Cardiac muscle cell (in vitro differentiated cells and primary cell): Measurements from ENCODE around the gene ZNF425. TPM values are rescaled to one million over a fixed set of nuclear protein-coding genes. Genes with fewer than 3 reads are reported as not detected.

Experiments
- DNase-seq, 2 donors: peaks; one replicate each; pipeline versions ENCODE4 v3.0.0 to v3.0.0-alpha.2; 2010 to 2017; ENCODE audit warnings: low read depth in 1 of 2, low spot score in 1 of 2
- H3K27ac ChIP-seq: fragments of 200-600 bp; sonication (generic); 2 replicates; pipeline ENCODE4 v1.5.1; 2016
- H3K27me3 ChIP-seq: fragments of 200-600 bp; sonication (generic); 2 replicates; pipeline ENCODE4 v1.6.0; 2016; ENCODE audit warnings: control low read depth
- H3K36me3 ChIP-seq: fragments of 200-600 bp; sonication (generic); 2 replicates; pipeline ENCODE4 v1.5.1; 2016; ENCODE audit warnings: control low read depth
- H3K4me1 ChIP-seq: fragments of 200-600 bp; sonication (generic); 2 replicates; pipeline ENCODE4 v1.8.1; 2017; ENCODE audit warnings: low read depth, mild to moderate bottlenecking, mixed run types
- H3K4me3 ChIP-seq: fragments of 200-600 bp; sonication (generic); 2 replicates; pipeline ENCODE4 v1.5.1; 2016; ENCODE audit warnings: mild to moderate bottlenecking
- H3K9me3 ChIP-seq: fragments of 200-600 bp; sonication (generic); 2 replicates; pipeline ENCODE4 v1.5.1; 2017; ENCODE audit warnings: low read depth, mild to moderate bottlenecking, control low read depth
- polyA plus RNA-seq: library from polyadenylated mRNA; unstranded; fragments of >200 nt; fragmentation: Nextera tagmentation; extraction: Ambion mirVana; gene quantifications from 2 replicates; pipeline ENCODE4 v1.2.1, GENCODE V29; 2016
- total RNA-seq: library from RNA; depleted of rRNA; stranded (reverse); fragments of >200 nt; gene quantifications from 2 replicates; pipeline ENCODE4 v1.2.3, GENCODE V29; 2016
- TF ChIP-seq, protein P1 (sequence below): IDR thresholded peaks from 2 replicates; pipeline ENCODE4 v1.5.1; 2012; ENCODE audit warnings: low read depth, mild to moderate bottlenecking, low read length

The ZNF425 gene
- total and polyA plus RNA-seq, 2 experiments from 2014 or later: 6.8 to 11.3 TPM

DNA sequence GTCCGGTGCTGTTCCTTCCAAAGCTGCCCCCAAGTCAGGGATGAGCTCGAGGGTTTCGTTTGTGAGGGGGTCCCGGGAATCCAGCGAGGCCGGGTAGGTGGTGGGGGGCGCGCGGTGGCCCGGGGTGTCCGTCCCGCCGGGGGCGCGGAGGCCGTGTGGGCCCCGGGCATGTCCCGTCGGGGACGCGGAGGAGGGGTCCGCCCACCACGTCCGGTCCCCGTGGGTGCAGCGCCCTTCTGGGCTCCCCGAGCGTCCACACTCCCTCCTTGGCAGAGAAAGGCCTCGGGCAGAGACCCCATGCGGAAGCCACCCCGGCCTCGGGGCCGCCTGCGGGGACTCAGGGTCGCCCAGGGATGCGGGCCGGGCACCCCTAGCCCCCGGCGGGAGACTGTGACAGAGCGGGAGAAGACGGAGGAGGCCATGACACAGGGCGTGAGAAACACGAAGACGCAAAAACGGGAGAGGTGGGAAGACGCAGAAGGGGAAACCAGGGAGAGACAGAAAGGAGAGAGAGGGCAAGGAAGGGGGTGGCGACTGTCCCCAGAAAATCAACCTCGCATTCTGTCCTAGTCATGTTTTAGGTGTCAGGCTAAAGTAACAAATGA, 640 bp upstream of the ZNF425 start:
- TF ChIP-seq, protein P1, sequence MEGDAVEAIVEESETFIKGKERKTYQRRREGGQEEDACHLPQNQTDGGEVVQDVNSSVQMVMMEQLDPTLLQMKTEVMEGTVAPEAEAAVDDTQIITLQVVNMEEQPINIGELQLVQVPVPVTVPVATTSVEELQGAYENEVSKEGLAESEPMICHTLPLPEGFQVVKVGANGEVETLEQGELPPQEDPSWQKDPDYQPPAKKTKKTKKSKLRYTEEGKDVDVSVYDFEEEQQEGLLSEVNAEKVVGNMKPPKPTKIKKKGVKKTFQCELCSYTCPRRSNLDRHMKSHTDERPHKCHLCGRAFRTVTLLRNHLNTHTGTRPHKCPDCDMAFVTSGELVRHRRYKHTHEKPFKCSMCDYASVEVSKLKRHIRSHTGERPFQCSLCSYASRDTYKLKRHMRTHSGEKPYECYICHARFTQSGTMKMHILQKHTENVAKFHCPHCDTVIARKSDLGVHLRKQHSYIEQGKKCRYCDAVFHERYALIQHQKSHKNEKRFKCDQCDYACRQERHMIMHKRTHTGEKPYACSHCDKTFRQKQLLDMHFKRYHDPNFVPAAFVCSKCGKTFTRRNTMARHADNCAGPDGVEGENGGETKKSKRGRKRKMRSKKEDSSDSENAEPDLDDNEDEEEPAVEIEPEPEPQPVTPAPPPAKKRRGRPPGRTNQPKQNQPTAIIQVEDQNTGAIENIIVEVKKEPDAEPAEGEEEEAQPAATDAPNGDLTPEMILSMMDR: no peak
- peak in 1 of 2 donors; percentile 35 for DNase-seq
- Histone ChIP-seq H3K4me1 (peaks cover 7% of the 10 kb centered on the region), H3K27ac (peak overlapping the region; percentile 96), H3K36me3 (peaks cover 2% of the 10 kb centered on the region), H3K4me3 (peak overlapping the region; percentile 97), H3K27me3 (no peaks in the 10 kb centered on the region), H3K9me3 (no peaks in the 10 kb centered on the region)

DNA sequence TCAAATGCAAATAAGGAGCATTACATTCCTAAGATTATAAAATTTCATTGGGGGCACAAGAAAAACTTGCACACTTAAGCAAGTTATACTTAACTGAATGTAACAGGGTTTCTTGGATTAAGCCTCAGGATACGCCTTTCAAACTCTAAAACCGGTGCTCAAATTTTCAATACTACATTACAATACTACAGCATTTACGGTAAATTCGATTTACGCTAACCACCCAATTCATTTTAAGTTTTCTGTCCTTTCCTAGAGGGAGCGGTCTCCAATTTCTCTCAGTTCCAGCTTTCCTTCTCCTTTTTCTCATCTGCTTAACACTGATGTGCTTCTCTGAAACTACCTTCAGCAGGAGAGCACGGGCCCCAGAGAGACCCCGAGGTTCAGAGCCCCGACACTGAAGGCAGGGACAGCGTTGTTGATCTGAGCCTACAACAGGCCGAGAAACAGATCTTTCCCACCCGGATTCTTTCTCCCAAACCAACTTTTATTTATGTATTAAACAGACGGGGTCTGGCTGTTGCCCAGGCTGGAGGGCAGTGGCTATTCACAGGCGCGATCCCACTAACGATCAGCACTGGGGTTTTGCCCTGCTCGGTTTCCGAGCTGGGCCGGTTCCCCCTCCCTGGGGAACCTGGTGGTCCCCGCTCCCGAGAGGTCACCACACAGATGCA, 798 bp downstream of the ZNF425 start:
- Histone ChIP-seq H3K9me3 (no peaks in the 10 kb centered on the region), H3K4me3 (peak overlapping the region; percentile 97), H3K27me3 (no peaks in the 10 kb centered on the region), H3K27ac (peak overlapping the region; percentile 96), H3K36me3 (no peaks in the 10 kb centered on the region), H3K4me1 (peaks cover 7% of the 10 kb centered on the region)
- TF ChIP-seq, protein P1: no peak
- no peak for DNase-seq

DNA sequence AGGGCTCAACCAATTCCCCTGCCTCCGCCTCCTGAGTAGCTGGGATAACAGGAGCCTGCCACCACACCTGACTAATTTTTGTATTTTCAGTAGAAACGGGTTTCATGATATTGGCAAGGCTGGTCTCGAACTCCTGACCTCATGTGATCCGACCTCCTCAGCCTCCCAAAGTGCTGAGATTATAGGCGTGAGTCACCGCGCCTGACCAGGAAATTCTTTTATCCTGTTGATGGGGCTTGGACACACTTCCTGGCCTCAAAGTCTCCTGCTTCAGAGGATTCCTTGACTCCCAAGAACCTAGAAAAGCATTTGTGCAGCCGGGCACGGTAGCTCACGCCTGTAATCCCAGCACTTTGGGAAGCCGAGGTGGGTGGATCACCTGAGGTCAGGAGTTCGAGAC, 16.2 kb downstream of the ZNF425 start:
- H3K36me3 ChIP-seq: peaks cover 4% of the 10 kb centered on the region
- DNase-seq: peak in 1 of 2 donors; percentile 6
- H3K27ac ChIP-seq: no peak overlapping the region
- no peaks in the 10 kb centered on the region for H3K27me3 ChIP-seq
- TF ChIP-seq, protein P1: no peak
- H3K9me3 ChIP-seq: no peaks in the 10 kb centered on the region
- H3K4me1 ChIP-seq: no peaks in the 10 kb centered on the region
- no peak overlapping the region for H3K4me3 ChIP-seq

DNA sequence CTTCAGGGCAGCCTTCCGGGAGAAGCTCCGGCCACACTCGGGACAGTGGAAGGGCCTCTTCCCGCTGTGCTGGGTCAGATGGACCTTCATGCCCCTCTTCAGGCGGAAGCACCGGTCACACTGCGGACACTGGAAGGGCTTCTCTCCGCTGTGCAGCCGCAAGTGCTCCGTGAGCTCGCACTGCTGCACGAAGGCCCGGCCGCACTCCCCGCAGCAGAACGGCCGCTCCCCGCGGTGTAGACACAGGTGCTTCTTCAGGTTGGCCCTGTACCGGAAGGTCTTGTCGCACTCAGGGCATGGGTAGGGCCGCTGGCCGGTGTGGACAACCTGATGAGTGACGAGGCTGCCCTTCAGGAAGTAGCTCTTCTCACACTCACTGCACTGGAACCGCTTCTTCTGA, 21.4 kb downstream of the ZNF425 start:
- Histone ChIP-seq H3K36me3 (peaks cover 4% of the 10 kb centered on the region), H3K9me3 (no peaks in the 10 kb centered on the region), H3K4me3 (no peak overlapping the region), H3K4me1 (no peaks in the 10 kb centered on the region), H3K27me3 (no peaks in the 10 kb centered on the region), H3K27ac (no peak overlapping the region)
- TF ChIP-seq, protein P1: no peak
- no peak for DNase-seq

DNA sequence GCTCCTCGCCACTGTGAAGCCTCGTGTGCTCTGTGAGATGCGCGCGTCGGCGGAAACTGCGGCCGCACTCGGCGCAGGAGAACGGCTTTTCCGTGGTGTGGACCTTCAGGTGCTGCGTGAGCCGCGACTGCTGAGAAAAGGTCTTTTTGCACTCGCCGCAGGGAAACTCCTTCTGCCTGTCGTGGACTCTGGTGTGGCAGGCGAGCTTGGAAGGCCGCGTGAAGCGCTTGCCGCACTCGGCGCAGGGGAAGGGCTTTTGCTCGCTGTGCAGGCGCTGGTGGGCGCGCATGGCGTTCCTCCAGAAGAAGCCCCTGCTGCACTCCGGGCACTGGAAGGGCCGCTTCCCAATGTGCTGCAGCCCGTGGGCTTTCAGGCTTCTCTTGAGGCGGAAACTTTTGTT, 21.9 kb downstream of the ZNF425 start:
- no peaks in the 10 kb centered on the region for H3K4me1 ChIP-seq
- TF ChIP-seq, protein P1: no peak

More for the DNA sequence above, 21.9 kb downstream of the ZNF425 start:
- no peak overlapping the region for H3K4me3 ChIP-seq
- peaks cover 4% of the 10 kb centered on the region for H3K36me3 ChIP-seq
- no peak overlapping the region for H3K27ac ChIP-seq
- DNase-seq: no peak
- no peaks in the 10 kb centered on the region for H3K27me3 ChIP-seq
- H3K9me3 ChIP-seq: no peaks in the 10 kb centered on the region
